Vagina (tissue), 2 donors: ENCODE data around the gene DHX40.

ENCODE experiments used
- POLR2A ChIP-seq, 2 donors: fragments of 450-650 bp; IDR thresholded peaks; one replicate each; pipeline ENCODE4 v1.6.1; 2017; ENCODE audit warnings: antibody characterized with exemption in 2 of 2, mild to moderate bottlenecking in 2 of 2, moderate library complexity in 2 of 2
- TF ChIP-seq, protein P1 (sequence below), 3 experiments: fragments of 450-650 bp in 2 of 3; fragments of 200-600 bp in 1 of 3; sonication (generic) in 1 of 3; IDR thresholded peaks; one replicate each; pipeline ENCODE4 v1.5.1; 2017 to 2019; ENCODE audit warnings: antibody characterized with exemption in 3 of 3, mild to moderate bottlenecking in 2 of 3, moderate library complexity in 2 of 3

DNA sequence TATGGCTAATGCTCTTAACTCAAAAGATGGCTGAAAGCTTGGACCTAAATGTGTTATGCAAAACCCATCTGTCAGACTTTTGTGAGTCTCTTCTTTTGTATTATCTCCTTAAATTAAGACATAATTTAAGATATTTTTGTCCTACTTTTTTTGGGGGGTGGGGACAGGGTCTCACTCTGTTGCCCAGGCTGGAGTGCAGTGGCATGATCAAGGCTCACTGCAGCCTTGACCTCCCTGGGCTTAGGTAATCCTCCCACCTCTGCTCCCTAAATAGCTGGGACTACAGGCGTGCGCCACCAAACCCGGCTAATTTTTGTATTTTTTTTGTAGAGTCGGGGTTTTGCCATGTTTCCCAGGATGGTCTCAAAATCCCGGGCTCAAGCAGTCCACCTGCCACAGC, 61.3 kb downstream of the DHX40 start:
- TF ChIP-seq POLR2A (IDR thresholded peaks at IDR 0.05), result no peak
- TF ChIP-seq, protein P1, sequence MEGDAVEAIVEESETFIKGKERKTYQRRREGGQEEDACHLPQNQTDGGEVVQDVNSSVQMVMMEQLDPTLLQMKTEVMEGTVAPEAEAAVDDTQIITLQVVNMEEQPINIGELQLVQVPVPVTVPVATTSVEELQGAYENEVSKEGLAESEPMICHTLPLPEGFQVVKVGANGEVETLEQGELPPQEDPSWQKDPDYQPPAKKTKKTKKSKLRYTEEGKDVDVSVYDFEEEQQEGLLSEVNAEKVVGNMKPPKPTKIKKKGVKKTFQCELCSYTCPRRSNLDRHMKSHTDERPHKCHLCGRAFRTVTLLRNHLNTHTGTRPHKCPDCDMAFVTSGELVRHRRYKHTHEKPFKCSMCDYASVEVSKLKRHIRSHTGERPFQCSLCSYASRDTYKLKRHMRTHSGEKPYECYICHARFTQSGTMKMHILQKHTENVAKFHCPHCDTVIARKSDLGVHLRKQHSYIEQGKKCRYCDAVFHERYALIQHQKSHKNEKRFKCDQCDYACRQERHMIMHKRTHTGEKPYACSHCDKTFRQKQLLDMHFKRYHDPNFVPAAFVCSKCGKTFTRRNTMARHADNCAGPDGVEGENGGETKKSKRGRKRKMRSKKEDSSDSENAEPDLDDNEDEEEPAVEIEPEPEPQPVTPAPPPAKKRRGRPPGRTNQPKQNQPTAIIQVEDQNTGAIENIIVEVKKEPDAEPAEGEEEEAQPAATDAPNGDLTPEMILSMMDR (IDR thresholded peaks at IDR 0.05), result no peak
